HepG2 (cell line): Measurements from ENCODE around the gene MRFAP1L1. TPM values are rescaled to one million over a fixed set of nuclear protein-coding genes. Genes with fewer than 3 reads are reported as not detected.

Source experiments
- AGO2 ChIP-seq: fragments of 200-400 bp; formaldehyde crosslinking; optimal IDR thresholded peaks from 2 replicates; pipeline ENCODE3; 2017; ENCODE audit warnings: mild to moderate bottlenecking, low read depth, low read length, moderate library complexity
- AHR ChIP-seq: IDR thresholded peaks from 2 replicates; pipeline ENCODE4 v1.6.1; 2018; ENCODE audit warnings: missing genetic modification reagents, missing compliant biosample characterization
- FOXK1 ChIP-seq: sonication (generic); formaldehyde crosslinking; IDR thresholded peaks from 2 replicates; pipeline ENCODE4 v1.4.0; 2020; ENCODE audit warnings: low read depth, missing genetic modification reagents, borderline replicate concordance
- HNRNPH1 ChIP-seq: fragments of 200-400 bp; formaldehyde crosslinking; optimal IDR thresholded peaks from 2 replicates; pipeline ENCODE3; 2017; ENCODE audit warnings: mild to moderate bottlenecking, low read depth, low read length
- PITX1 ChIP-seq: sonication (generic); formaldehyde crosslinking; IDR thresholded peaks from 2 replicates; pipeline ENCODE4 v1.5.1; 2020; ENCODE audit warnings: mild to moderate bottlenecking, missing genetic modification reagents
- TGIF2 ChIP-seq: IDR thresholded peaks from 2 replicates; pipeline ENCODE4 v1.6.1; 2016; ENCODE audit warnings: control low read depth, missing compliant biosample characterization
- ZC3H13 ChIP-seq: sonication (generic); formaldehyde crosslinking; IDR thresholded peaks from 2 replicates; pipeline ENCODE4 v1.8.1; 2023; ENCODE audit warnings: mild to moderate bottlenecking, missing genetic modification reagents, moderate library complexity
- ZMYM3 ChIP-seq: sonication (generic); formaldehyde crosslinking; IDR thresholded peaks from 2 replicates; pipeline ENCODE4 v1.5.1; 2020; ENCODE audit warnings: mild to moderate bottlenecking, missing genetic modification reagents
- ZNF12 ChIP-seq: sonication (generic); formaldehyde crosslinking; IDR thresholded peaks from 2 replicates; pipeline ENCODE4 v1.5.0; 2020; ENCODE audit warnings: missing genetic modification reagents
- ZNF296 ChIP-seq: sonication (generic); formaldehyde crosslinking; conservative IDR thresholded peaks from 2 replicates; pipeline ENCODE4 v1.5.0; 2020; ENCODE audit warnings: mild to moderate bottlenecking, missing genetic modification reagents
- ZNF337 ChIP-seq: sonication (generic); formaldehyde crosslinking; IDR thresholded peaks from 2 replicates; pipeline ENCODE4 v1.5.1; 2020; ENCODE audit warnings: missing genetic modification reagents, low read depth, mild to moderate bottlenecking, borderline replicate concordance
- ZNF564 ChIP-seq: sonication (generic); formaldehyde crosslinking; IDR thresholded peaks from 2 replicates; pipeline ENCODE4 v1.8.1; 2023; ENCODE audit warnings: mild to moderate bottlenecking, missing genetic modification reagents
- ZNF713 ChIP-seq: sonication (generic); formaldehyde crosslinking; IDR thresholded peaks from 2 replicates; pipeline ENCODE4 v1.4.0; 2020; ENCODE audit warnings: mild to moderate bottlenecking, missing genetic modification reagents
- polyA plus RNA-seq, 8 experiments: library from polyadenylated mRNA; depleted of rRNA in 3 of 8; stranded (reverse) in 7 of 8; unstranded in 1 of 8; fragments of >200 nt; fragmentation: Illumina TruSeq in 4 of 8; extraction: Trizol in 4 of 8; gene quantifications; 2 replicates each; pipeline versions ENCODE4 v1.2.1 to v1.2.3, GENCODE V29; 2011 to 2016; ENCODE audit warnings: low read depth in 4 of 8, missing spikeins in 1 of 8, mixed read lengths in 1 of 8; ENCODE audit not compliant: insufficient read depth in 1 of 8
- total RNA-seq, 5 experiments: library from RNA; depleted of rRNA; stranded (reverse); fragments of >200 nt; fragmentation: Illumina TruSeq; extraction: Trizol; gene quantifications; 2 replicates each; pipeline ENCODE4 v1.2.3, GENCODE V29; 2016; ENCODE audit warnings: low read depth in 1 of 5
- TF ChIP-seq, protein P1 (sequence below): sonication (generic); formaldehyde crosslinking; IDR thresholded peaks from 2 replicates; pipeline ENCODE4 v1.9.0; 2021; ENCODE audit warnings: missing genetic modification reagents, mild to moderate bottlenecking, borderline replicate concordance
- TF ChIP-seq, protein P2 (sequence below): sonication (generic); formaldehyde crosslinking; IDR thresholded peaks from 2 replicates; pipeline ENCODE4 v1.4.0; 2020; ENCODE audit warnings: missing genetic modification reagents
- TF ChIP-seq, protein P3 (sequence below): sonication (generic); formaldehyde crosslinking; IDR thresholded peaks from 2 replicates; pipeline ENCODE4 v1.8.1; 2023; ENCODE audit warnings: mild to moderate bottlenecking, moderate library complexity, missing genetic modification reagents
- TF ChIP-seq, protein P4 (sequence below): sonication (generic); formaldehyde crosslinking; IDR thresholded peaks from 2 replicates; pipeline ENCODE4 v1.4.0; 2020; ENCODE audit warnings: missing genetic modification reagents, borderline replicate concordance

The MRFAP1L1 gene
- total and polyA plus RNA-seq, 2 of the 13 experiments (the other 11 are each of a cell fraction or from before 2014, with no cell fraction given) = 44.8 to 76.6 TPM

DNA sequence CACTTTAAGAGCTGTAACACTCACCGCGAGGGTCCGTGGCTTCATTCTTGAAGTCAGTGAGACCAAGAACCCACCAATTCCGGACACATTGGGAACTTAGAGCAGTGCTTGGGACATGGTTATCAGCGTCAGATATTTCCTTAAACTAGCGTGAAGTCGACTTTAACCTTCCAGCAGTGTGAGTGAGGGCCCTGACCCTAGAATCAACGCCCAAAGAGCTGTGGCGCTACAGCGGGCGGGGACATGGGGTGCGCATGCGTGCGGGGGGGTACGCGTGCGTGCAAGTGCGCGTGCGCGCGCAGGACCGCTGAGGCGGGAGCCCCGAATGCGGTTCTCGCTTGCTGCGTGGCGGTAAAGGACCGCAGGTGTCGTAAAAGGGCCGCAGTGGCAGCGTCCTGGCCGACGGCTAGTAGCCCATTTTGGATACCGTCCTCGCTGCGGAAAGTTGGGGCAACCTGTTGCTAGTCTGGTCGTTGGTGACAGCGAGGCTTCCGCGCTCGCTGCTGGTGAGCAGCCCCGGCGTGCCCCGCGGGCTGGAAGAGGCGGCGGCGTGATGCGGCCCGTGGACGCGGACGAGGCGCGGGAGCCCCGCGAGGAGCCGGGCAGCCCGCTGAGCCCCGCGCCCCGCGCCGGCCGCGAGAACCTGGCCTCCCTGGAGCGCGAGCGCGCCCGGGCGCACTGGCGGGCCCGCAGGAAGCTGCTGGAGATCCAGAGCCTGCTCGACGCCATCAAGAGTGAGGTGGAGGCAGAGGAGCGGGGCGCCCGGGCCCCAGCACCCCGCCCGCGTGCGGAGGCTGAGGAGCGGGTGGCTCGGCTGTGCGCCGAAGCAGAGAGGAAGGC is 35.8 kb downstream of the MRFAP1L1 start (continued):
- TF ChIP-seq, protein P1, sequence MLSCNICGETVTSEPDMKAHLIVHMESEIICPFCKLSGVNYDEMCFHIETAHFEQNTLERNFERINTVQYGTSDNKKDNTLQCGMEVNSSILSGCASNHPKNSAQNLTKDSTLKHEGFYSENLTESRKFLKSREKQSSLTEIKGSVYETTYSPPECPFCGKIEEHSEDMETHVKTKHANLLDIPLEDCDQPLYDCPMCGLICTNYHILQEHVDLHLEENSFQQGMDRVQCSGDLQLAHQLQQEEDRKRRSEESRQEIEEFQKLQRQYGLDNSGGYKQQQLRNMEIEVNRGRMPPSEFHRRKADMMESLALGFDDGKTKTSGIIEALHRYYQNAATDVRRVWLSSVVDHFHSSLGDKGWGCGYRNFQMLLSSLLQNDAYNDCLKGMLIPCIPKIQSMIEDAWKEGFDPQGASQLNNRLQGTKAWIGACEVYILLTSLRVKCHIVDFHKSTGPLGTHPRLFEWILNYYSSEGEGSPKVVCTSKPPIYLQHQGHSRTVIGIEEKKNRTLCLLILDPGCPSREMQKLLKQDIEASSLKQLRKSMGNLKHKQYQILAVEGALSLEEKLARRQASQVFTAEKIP (CRISPR knock-in tag) = no peak
- TF ChIP-seq ZNF337 (CRISPR knock-in tag) (no peak), PITX1 (CRISPR knock-in tag) (no peak), ZNF12 (CRISPR knock-in tag) (0 out of 2 replicates have a peak, but pooled peaks have one; percentile 10), TGIF2 (0 out of 2 replicates have a peak, but pooled peaks have one; percentile 46), AGO2 (peak; percentile 82), ZMYM3 (CRISPR knock-in tag) (no peak), HNRNPH1 (no peak), ZC3H13 (CRISPR knock-in tag) (peak; percentile 92), ZNF564 (CRISPR knock-in tag) (peak; percentile 54; the same call in 1 of the 2 replicates), ZNF296 (CRISPR knock-in tag) (peak; percentile 25; the same call in 1 of the 2 replicates), FOXK1 (CRISPR knock-in tag) (peak; percentile 67; the same call in 1 of the 2 replicates), AHR (CRISPR knock-in tag) (peak; percentile 69; the same call in 1 of the 2 replicates), ZNF713 (CRISPR knock-in tag) (no peak)
- TF ChIP-seq, protein P2, sequence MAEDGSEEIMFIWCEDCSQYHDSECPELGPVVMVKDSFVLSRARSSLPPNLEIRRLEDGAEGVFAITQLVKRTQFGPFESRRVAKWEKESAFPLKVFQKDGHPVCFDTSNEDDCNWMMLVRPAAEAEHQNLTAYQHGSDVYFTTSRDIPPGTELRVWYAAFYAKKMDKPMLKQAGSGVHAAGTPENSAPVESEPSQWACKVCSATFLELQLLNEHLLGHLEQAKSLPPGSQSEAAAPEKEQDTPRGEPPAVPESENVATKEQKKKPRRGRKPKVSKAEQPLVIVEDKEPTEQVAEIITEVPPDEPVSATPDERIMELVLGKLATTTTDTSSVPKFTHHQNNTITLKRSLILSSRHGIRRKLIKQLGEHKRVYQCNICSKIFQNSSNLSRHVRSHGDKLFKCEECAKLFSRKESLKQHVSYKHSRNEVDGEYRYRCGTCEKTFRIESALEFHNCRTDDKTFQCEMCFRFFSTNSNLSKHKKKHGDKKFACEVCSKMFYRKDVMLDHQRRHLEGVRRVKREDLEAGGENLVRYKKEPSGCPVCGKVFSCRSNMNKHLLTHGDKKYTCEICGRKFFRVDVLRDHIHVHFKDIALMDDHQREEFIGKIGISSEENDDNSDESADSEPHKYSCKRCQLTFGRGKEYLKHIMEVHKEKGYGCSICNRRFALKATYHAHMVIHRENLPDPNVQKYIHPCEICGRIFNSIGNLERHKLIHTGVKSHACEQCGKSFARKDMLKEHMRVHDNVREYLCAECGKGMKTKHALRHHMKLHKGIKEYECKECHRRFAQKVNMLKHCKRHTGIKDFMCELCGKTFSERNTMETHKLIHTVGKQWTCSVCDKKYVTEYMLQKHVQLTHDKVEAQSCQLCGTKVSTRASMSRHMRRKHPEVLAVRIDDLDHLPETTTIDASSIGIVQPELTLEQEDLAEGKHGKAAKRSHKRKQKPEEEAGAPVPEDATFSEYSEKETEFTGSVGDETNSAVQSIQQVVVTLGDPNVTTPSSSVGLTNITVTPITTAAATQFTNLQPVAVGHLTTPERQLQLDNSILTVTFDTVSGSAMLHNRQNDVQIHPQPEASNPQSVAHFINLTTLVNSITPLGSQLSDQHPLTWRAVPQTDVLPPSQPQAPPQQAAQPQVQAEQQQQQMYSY (CRISPR knock-in tag) = no peak
- TF ChIP-seq, protein P3, sequence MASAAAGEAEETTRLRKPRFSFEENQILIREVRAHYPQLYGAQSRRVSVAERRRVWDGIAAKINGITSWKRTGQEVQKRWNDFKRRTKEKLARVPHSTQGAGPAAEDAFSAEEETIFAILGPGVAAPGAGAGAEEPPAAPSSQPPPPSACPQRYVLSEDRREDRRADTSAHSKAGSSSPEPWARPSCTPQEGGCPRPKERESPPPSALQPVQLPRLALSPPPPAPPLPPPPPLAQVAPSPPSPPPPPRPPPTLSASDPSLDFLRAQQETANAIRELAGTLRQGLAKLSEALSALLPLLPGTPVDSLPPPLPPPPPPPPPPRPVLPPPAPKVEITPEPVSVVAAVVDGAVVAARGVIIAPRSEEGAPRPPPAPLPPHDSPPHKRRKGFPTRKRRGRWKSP = peak; percentile 84; the same call in 1 of the 2 replicates
- TF ChIP-seq, protein P4, sequence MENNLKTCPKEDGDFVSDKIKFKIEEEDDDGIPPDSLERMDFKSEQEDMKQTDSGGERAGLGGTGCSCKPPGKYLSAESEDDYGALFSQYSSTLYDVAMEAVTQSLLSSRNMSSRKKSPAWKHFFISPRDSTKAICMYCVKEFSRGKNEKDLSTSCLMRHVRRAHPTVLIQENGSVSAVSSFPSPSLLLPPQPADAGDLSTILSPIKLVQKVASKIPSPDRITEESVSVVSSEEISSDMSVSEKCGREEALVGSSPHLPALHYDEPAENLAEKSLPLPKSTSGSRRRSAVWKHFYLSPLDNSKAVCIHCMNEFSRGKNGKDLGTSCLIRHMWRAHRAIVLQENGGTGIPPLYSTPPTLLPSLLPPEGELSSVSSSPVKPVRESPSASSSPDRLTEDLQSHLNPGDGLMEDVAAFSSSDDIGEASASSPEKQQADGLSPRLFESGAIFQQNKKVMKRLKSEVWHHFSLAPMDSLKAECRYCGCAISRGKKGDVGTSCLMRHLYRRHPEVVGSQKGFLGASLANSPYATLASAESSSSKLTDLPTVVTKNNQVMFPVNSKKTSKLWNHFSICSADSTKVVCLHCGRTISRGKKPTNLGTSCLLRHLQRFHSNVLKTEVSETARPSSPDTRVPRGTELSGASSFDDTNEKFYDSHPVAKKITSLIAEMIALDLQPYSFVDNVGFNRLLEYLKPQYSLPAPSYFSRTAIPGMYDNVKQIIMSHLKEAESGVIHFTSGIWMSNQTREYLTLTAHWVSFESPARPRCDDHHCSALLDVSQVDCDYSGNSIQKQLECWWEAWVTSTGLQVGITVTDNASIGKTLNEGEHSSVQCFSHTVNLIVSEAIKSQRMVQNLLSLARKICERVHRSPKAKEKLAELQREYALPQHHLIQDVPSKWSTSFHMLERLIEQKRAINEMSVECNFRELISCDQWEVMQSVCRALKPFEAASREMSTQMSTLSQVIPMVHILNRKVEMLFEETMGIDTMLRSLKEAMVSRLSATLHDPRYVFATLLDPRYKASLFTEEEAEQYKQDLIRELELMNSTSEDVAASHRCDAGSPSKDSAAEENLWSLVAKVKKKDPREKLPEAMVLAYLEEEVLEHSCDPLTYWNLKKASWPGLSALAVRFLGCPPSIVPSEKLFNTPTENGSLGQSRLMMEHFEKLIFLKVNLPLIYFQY (CRISPR knock-in tag) = 0 out of 2 replicates have a peak, but pooled peaks have one; percentile 55
